Stimulated activated CD4-positive, alpha-beta T cell treated with anti-CD3 and anti-CD28 coated beads, Interleukin-1b, Interleukin-23, amount 100 ng/mL, for 4 hours (primary cell): Measurements from ENCODE around the gene ELMO3.

ENCODE experiments used
- DNase-seq, 2 donors: peaks; one replicate each; pipeline ENCODE4 v3.0.0-alpha.2; 2020; ENCODE audit warnings: low read depth in 2 of 2

Gene ELMO3

GRCh38 chr16:67199011-67199807 is at the start of gene ELMO3:
Gene ELMO3 (plus strand): TSS chr16:67199131. CDS start chr16:67199327, 196 bp downstream.
- DNase-seq, result no peak

GRCh38 chr16:67149276-67150046 is 49.5 kb upstream of the ELMO3 start:
- no peak for DNase-seq

GRCh38 chr16:67150047-67150832 is 48.7 kb upstream of the ELMO3 start:
- DNase-seq, result peak in 1 of 2 donors; percentile 46

GRCh38 chr16:67150833-67151396 is 48.0 kb upstream of the ELMO3 start, which contains the start of gene B3GNT9:
Gene B3GNT9 (minus strand): TSS chr16:67150998. CDS start chr16:67150485, 513 bp downstream.
- DNase-seq, result no peak

GRCh38 chr16:67151431-67152097 is 47.4 kb upstream of the ELMO3 start:
- no peak for DNase-seq

- no peak for DNase-seq
Measured at GRCh38 chr16:67154578-67155294, 44.2 kb upstream of the ELMO3 start.

GRCh38 chr16:67155295-67156142 is 43.4 kb upstream of the ELMO3 start:
- peak; percentile 75 to 80 for DNase-seq

- DNase-seq, result no peak
Measured at GRCh38 chr16:67156143-67156844, 42.6 kb upstream of the ELMO3 start.

- no peak for DNase-seq
Measured at GRCh38 chr16:67157106-67157748, 41.7 kb upstream of the ELMO3 start.

- no peak for DNase-seq
Measured at GRCh38 chr16:67157892-67158635, 40.9 kb upstream of the ELMO3 start.

- DNase-seq, result peak; percentile 67 to 72
Measured at GRCh38 chr16:67158637-67159600, 40.0 kb upstream of the ELMO3 start.

GRCh38 chr16:67161595-67162058 is 37.3 kb upstream of the ELMO3 start:
- DNase-seq, result no peak

GRCh38 chr16:67162506-67163163 is 36.3 kb upstream of the ELMO3 start:
- no peak for DNase-seq

GRCh38 chr16:67163164-67163998 is 35.5 kb upstream of the ELMO3 start:
- no peak for DNase-seq

- DNase-seq, result no peak
Measured at GRCh38 chr16:67163999-67164558, 34.9 kb upstream of the ELMO3 start.
